Stimulated activated CD8-positive, alpha-beta memory T cell treated with anti-CD3 and anti-CD28 coated beads, Interleukin-4, amount 100 ng/mL, for 24 hours (primary cell): ENCODE measurements around the gene GIMAP5.
"Not testable (repeated sequence)": the region's sequence is repeated elsewhere in the genome, so short reads cannot be mapped to it uniquely, and the experiment has no call there.

Experiments
- DNase-seq: peaks from one replicate; pipeline ENCODE4 v3.0.0-alpha.2; 2020; ENCODE audit warnings: low read depth

GIMAP5 gene

GRCh38 chr7:150774131-150774530, 36.9 kb downstream of the GIMAP5 start:
- DNase-seq, result not testable (repeated sequence)

DNA sequence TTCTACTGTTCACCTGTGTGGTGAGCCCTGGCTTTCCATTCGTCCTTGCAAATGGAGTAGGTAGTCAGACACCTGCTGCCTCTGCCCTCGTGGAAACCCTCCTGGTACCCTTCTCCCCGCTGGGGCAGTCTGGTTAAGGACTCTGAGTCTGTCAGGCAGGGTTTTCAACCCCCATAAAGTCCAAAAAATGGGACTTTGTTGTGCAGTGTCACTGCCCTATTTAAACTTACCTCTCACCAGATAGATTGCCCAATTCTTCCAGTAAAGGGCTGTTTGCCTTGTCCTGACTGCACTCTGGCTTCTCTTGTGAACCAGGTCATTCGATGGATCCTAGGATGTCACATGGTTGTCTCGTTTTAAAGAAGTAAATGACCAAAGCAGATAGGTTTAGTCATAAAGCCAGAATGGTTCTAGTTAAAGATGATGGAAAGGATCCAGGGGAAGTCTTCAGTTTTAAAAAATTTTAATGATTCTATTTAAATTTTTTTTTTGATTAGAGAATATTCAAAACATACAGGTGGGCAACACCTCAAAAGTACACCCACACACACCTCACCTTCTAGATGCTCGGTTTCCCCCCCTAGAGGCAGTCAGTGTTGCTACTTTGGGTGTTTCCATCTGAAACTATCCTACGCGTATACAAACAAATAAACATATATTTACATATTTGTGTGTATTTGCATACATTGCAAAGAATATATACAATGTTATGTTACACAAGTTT, 41.0 kb downstream of the GIMAP5 start:
- no peak for DNase-seq

GRCh38 chr7:150778738-150779301, 41.6 kb downstream of the GIMAP5 start:
- peak; percentile 60 for DNase-seq

GRCh38 chr7:150780292-150780691, 43.1 kb downstream of the GIMAP5 start:
- DNase-seq, result no peak

DNA sequence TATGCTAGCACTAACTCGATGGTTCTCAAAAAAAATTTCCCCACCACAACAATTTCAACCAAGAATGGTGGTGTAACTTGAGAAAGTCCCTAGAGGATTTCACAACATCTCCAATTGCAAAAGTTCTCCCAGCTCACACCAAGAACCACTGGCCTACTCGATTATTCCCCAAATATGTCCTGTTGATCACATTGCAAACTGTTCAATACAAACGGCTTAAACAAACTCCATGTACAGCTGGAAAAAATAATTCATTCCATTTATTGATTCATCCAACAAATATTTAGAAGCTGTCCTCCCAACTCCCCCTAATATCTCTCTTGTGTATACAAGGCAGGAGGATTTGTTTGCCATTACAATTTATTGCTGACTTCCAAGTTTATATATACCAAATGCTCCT, 43.9 kb downstream of the GIMAP5 start:
- no peak for DNase-seq

- DNase-seq, result no peak
Measured at GRCh38 chr7:150781961-150782360, 44.7 kb downstream of the GIMAP5 start.

DNA sequence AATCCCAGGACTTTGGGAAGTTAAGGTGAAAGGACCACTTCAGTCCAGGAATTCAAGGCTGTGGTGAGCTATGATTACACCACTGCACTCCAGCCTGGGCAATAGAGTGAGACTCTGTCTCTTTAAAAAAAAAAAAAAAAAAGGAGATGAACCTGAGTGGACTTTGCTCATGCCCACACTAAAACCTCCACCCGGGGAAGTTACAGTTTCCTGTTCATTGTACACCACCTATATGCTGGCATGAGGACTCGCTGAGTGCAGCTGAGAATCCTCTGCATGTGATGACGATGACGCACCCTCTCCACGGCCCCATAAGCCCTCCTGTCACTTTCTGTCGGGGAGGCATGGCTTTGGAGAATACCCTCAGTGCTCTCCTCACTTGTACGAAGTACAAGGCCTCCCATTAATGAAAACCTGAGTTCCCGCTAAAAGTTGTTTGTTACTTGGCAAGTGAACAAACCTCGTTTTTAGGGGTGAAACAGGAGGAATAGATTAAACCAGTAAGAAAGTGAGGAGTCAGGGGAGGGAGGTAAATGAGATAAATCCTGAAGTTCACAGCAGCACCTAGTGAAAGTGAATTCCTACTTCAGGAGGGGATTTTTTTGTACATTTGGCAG, 47.0 kb downstream of the GIMAP5 start:
- DNase-seq, result no peak

DNA sequence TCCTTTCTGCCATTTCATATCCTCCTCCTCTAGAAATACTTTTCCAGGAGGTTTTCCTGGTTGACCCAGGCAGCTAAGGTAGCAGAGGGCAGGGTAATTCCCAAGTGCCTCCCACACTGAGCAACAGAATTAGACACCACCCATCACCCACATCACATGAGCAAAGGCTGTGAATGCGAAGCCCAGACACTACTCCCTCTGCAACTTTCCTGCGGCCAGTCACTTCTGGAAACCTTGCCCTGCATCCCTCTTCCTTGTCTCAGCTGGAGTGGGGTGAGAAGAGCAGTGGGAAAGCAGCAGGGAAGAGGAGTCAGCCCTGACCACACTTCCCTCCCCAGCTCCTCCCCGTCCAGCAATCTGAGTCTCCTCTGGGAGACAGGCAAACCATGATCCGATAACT, 47.7 kb downstream of the GIMAP5 start:
- DNase-seq, result no peak

- DNase-seq, result no peak
Measured at GRCh38 chr7:150787321-150788281, 50.4 kb downstream of the GIMAP5 start.

DNA sequence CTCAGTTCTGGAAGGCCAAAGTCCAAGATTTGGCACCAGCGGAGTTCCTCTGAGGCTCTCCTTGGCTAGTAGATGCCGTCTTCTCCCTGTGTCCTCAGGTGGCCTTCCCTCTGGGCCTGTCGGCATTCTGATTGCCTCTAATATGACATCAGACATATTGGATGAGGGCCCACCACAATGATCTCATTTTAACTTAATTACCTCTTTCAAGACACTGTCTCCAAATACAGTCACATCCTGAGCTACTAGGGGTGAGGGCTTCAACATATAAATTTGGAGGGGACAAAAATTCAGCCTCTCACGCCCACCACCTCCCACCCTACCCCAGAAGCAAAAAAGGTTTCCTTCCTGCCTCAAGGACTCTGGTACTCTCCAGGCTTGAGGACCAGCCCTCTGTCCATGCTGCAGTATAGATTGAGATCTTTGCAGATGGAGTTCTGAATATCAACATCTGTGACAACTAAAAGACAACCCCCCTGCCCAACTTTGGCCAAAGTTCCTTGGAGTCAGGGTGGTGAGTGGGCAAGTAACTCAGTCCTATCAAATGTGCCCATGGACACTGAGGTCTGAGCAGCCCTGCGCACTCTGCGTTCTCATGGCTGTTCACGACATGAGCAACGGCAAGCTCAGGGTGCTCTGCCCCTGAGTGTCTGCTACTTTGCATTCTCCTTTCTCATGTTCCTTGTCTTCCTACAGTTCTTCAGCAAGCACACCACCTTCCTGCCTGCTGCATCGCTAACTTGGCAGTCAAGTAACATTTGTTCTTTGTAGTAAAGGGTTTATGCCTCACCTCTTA, 51.5 kb downstream of the GIMAP5 start:
- no peak for DNase-seq

GRCh38 chr7:150790416-150791075, 53.3 kb downstream of the GIMAP5 start:
- no peak for DNase-seq

DNA sequence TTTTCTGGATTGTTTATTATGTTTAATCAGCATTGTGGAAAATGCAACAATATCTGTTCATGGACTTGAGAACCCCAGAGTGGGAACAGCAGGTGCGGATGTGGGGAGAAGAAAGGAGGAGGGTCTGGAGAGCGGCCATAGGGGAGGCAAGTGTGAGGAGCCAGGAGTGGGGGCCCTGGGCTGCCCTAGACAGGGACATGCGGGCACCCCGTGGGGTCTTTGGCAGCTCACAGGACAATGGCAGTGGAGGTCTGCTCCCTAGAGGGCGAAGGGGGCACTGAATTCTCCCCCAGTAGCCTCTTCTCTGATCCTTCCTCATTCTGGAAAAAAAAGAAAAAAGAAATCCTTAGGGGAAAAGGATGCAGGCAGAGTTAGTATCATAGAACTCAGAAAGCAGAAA, 54.1 kb downstream of the GIMAP5 start:
- DNase-seq, result no peak

- no peak for DNase-seq
Measured at GRCh38 chr7:150791746-150792452, 54.7 kb downstream of the GIMAP5 start.
